ENCODE measurements around the gene PCDHA1. TPM values are rescaled to one million over a fixed set of nuclear protein-coding genes. Genes with fewer than 3 reads are reported as not detected.

PCDHA1 gene
- total RNA-seq, 6 donors from 2014 or later: 0.13 TPM; not detected in 5

- Histone ChIP-seq H3K27ac (no peak overlapping the region), H3K4me3 (no peak overlapping the region), H3K27me3 (no peaks in the 10 kb centered on the region), H3K36me3 (no peaks in the 10 kb centered on the region), H3K4me1 (no peaks in the 10 kb centered on the region), H3K9me3 (peaks cover 0 to 27% (median 21%) of the 10 kb centered on the region in 4 donors)
- TF ChIP-seq POLR2A (IDR thresholded peaks at IDR 0.05) (no peak), EP300 (IDR thresholded peaks at IDR 0.05) (no peak), POLR2AphosphoS5 (IDR thresholded peaks at IDR 0.05) (no peak), CTCF (IDR thresholded peaks at IDR 0.05) (no peak)
- WGBS, 2 donors: 61% methylated on average over 24 of the region's 37 CpGs; no CpG with 5 or more reads in 1 of the 2 donors
- ATAC-seq (ENCODE audit: low FRiP score in 2 of 2) (no peak), DNase-seq (no peak)
Observed at GRCh38 chr5:140877262-140877581, 91.3 kb downstream of the PCDHA1 start.

DNA sequence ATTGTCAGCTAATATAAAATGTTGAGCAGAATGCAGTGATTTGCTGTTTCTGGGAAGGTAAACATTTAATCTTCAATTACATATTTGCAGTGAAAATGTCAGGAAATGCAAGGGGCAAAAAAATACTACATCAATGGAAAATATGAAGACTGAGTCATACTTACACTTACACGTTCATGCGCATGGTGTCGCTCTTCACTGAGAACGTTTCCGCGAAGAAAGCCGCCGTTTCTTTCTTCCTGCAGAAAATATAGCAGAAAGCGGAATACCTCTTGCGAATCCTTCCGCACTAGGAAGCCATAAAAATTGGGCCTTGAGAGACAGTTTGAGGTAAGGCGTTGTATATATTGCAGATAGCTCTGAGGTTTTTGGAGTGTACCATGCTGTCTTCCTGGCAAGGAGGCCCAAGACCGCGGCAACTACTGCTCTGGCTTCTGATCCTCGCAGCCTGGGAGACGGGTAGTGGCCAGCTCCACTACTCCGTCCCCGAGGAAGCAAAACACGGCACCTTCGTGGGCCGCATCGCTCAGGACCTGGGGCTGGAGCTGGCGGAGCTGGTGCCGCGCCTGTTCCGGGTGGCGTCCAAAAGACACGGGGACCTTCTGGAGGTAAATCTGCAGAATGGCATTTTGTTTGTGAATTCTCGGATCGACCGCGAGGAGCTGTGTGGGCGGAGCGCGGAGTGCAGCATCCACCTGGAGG is 96.1 kb downstream of the PCDHA1 start, which contains the start of gene PCDHA13:
Gene PCDHA13 (plus strand): TSS at position 236 of the 702 bp plus-strand sequence. CDS start 145 bp downstream, at position 381.
- no peaks in the 10 kb centered on the region for H3K36me3 ChIP-seq
- peak within 1 kb of the TSS in 3 of 4 donors; percentile 30 to 43 (median 34) for H3K4me3 ChIP-seq
- TF ChIP-seq EP300 (IDR thresholded peaks at IDR 0.05): no peak
- TF ChIP-seq CTCF (IDR thresholded peaks at IDR 0.05): peak in 5 of 6 experiments; percentile 9 to 54 (median 21)
- TF ChIP-seq POLR2A (IDR thresholded peaks at IDR 0.05): no peak
- peaks cover 0 to 34% (median 20%) of the 10 kb centered on the region in 4 donors for H3K9me3 ChIP-seq
- ATAC-seq (ENCODE audit: low FRiP score in 2 of 2): peak in 1 of 2 donors; percentile 59
- WGBS, 2 donors: 18 to 19% methylated on average over 16 to 35 of the region's 35 CpGs
- DNase-seq: peak in 1 of 2 donors; percentile 34
- no peaks in the 10 kb centered on the region for H3K4me1 ChIP-seq
- H3K27me3 ChIP-seq: peaks cover 0 to 4% (median 0%) of the 10 kb centered on the region in 4 donors
- no peak within 1 kb of the TSS for H3K27ac ChIP-seq

GRCh38 chr5:140882591-140882899 is 96.6 kb downstream of the PCDHA1 start:
- TF ChIP-seq POLR2A (IDR thresholded peaks at IDR 0.05): no peak
- TF ChIP-seq CTCF (IDR thresholded peaks at IDR 0.05): peak in 2 of 6 experiments; percentile 20 to 23
- no peaks in the 10 kb centered on the region for H3K4me1 ChIP-seq
- ATAC-seq (ENCODE audit: low FRiP score in 2 of 2): peak in 1 of 2 donors; percentile 42
- no peak for DNase-seq
- H3K9me3 ChIP-seq: peaks cover 0 to 29% (median 16%) of the 10 kb centered on the region in 4 donors
- H3K27me3 ChIP-seq: peaks cover 0 to 4% (median 0%) of the 10 kb centered on the region in 4 donors
- WGBS, 2 donors: 15 to 32% methylated on average over 12 of the region's 12 CpGs
- H3K4me3 ChIP-seq: peak overlapping the region in 3 of 4 donors; percentile 30 to 43 (median 34)
- no peak overlapping the region for H3K27ac ChIP-seq
- no peaks in the 10 kb centered on the region for H3K36me3 ChIP-seq

GRCh38 chr5:140883373-140883772 is 97.4 kb downstream of the PCDHA1 start:
- WGBS, 2 donors: 41 to 59% methylated on average over 22 to 41 of the region's 41 CpGs
- peaks cover 0 to 28% (median 16%) of the 10 kb centered on the region in 4 donors for H3K9me3 ChIP-seq

More at GRCh38 chr5:140883373-140883772, 97.4 kb downstream of the PCDHA1 start:
- Histone ChIP-seq H3K36me3 (no peaks in the 10 kb centered on the region), H3K27me3 (peaks cover 0 to 4% (median 0%) of the 10 kb centered on the region in 4 donors), H3K27ac (no peak overlapping the region), H3K4me1 (no peaks in the 10 kb centered on the region), H3K4me3 (no peak overlapping the region)
- TF ChIP-seq CTCF (IDR thresholded peaks at IDR 0.05) (no peak), EP300 (IDR thresholded peaks at IDR 0.05) (no peak), POLR2A (IDR thresholded peaks at IDR 0.05) (no peak), POLR2AphosphoS5 (IDR thresholded peaks at IDR 0.05) (no peak)
- ATAC-seq (ENCODE audit: low FRiP score in 2 of 2) (no peak), DNase-seq (no peak)
